Epidermal melanocyte (primary cell): Measurements from ENCODE around the gene PLPP1.
"Not testable (repeated sequence)": the region's sequence is repeated elsewhere in the genome, so short reads cannot be mapped to it uniquely, and the experiment has no call there.

ENCODE experiments used
- DNase-seq: peaks from one replicate; pipeline ENCODE4 v3.0.0; 2011; ENCODE audit warnings: low spot score; ENCODE audit not compliant: insufficient read length

Gene PLPP1

DNA sequence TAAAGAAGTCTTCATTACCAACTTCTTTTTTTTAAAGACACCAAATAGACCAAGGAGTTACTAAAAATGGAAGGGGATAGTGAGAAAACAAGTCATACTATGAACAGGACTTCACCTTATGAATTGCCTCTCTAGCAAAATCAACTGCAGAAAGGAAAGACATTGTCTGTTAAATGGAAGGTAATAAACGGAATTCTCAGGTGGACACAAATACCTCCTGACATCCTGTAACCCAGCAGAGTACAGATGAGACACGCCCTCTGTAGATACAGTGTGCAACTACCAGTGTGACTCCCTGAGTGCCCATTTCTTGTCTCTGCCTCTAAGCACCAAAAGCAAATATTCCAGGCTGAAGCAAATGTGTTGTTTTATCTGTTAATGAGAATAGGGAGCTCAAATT lies 12.2 kb upstream of the PLPP1 start:
- no peak for DNase-seq

DNA sequence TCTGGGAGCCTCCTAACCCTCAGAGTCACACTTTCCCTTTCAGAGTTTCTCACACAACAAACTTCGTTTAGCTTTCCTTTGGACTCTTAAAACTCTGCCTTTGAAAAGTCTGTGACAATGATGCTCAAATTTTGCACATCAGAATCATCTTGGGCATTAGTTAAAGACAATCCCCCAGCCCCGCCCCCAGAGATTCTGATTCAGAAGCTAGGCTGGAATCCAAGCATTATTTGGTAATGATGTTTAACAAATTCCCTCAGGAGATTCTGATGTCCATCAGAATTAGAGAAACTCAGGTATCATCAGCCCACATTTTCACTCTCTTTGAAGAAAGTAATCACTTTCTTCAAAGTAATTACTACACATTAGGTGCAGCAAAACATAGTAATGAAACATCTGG lies 9.6 kb upstream of the PLPP1 start:
- no peak for DNase-seq

DNA sequence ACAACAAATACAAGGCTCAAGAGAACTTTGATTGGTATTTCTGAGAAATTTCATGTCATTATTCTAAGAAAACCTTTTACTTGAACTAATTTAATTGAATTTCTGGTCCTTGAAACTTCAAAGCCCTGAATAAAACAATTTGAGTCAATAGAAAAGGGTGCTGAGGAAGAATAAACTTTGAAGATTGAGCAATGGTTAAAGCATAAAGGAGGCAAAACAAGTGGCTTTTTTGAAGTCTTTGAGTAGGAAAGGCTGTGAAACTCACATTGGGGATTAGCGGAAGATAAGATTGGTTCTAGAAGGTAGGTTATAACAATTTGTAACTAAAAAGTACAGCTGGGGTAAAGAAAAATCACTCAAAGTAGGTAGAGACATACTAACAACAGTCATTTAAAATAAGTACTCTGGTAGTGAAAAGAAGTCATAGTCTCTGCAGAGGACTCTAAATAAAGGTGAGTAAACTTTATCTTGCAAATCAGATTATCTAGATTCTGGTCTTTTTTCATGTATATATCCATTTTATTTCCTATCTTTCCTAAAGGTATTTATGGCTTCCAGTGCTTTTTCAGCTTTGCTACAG lies 6.4 kb upstream of the PLPP1 start:
- no peak for DNase-seq

DNA sequence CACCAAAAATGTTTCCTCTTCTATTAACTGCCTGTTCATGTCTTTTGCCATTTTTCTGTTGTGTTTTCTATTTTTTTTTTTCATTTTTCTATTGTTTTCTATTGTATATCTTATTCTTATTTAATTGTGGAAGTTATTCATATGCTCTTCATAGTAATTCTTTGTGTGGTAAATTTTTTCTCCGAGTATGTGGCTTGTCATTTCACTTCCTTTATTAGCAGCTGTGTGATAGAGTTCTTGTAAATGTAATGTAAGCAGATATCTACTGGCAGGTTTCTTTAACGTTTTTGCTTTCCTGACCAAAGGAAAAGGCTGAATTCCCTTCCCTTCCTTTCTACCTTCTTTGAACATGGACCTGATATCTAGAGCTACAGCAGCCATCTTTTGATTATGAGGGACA lies 5.8 kb upstream of the PLPP1 start:
- DNase-seq = no peak

DNA sequence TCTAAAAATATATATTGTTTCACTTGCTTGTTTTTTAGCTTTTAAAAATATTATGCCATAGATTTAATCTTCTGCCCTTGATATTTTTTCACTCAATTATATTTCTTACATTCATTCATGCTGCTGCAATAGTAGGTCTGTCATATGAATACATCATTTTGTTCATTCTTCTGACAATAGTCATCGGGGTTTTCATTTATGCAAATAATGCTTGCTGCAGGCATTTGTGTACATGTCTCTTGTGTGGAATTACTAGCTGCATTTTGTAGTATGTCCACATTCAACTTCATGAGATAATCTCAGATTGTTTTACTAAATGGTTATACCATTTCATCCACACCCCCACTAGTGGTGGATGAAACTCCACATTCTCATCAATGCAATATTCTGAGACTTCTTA lies 5.3 kb upstream of the PLPP1 start:
- no peak for DNase-seq

DNA sequence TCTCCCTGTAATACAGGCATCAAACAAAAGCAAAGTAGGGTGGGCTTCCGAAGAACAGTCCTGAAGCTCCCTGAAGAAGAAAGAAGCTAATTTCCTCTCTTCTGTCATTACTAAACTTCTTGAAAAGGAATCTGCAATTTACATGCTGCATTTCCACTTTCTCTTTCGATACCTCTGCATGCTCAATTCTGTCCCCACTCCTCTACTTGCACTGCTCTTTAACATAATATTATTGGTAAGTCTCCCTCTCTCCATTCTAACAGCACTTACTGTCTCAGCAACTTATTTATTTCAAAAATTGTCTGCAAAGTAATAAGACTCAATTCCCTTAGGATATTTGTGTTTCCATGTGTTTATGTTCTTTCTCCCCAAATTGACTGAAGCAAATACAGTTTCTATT lies 3.9 kb upstream of the PLPP1 start:
- no peak for DNase-seq

DNA sequence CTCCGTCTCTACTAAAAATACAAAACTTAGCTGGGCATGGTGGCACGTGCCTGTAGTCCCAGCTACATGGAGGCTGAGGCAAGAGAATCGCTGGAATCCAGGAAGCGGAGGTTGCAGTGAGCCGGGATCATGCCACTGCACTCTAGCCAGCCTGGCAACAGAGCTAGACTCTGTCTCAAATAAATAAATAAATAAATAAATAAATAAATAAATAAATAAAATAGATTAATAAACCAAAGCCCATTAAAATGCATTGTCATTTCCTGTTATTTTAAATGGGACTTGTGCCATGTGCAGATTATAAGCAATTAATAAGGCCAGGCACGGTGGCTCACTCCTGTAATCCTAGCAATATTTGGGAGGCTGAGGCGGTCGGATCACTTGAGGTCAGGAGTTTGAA lies 2.6 kb upstream of the PLPP1 start:
- not testable (repeated sequence) for DNase-seq

DNA sequence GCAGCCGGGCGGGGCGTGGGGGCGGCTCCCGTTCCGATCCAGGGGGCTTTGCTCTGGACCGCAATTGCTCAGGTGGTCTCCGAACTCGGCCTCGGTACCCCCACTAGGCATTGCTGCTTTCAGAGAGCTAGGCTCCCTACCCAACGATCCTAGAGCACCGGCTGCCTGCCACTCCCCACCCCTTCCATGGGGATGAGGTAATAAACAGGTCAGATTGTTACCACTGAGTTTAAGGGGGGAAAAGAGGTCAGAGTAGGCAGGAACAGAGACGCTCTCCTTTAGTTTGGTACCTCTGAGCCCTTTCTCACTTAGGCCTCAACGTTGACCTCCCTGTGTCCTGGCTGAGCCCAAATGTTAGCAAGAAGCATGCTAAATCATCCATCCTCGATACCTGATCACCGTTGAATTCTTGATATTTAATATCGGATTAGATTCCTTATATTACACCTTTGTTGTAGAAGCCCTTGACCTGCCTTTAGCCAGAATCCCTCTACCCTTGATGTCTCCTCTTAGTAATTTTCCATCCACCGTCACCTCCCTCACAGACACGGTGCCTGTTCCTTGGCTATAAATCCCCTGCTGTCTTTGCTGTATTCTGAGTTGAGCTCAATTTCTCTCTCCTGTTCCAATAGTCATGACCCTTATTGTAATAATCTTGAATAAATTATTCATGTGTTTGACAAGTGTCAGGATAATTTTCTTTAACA lies 588 bp upstream of the PLPP1 start:
- no peak for DNase-seq

DNA sequence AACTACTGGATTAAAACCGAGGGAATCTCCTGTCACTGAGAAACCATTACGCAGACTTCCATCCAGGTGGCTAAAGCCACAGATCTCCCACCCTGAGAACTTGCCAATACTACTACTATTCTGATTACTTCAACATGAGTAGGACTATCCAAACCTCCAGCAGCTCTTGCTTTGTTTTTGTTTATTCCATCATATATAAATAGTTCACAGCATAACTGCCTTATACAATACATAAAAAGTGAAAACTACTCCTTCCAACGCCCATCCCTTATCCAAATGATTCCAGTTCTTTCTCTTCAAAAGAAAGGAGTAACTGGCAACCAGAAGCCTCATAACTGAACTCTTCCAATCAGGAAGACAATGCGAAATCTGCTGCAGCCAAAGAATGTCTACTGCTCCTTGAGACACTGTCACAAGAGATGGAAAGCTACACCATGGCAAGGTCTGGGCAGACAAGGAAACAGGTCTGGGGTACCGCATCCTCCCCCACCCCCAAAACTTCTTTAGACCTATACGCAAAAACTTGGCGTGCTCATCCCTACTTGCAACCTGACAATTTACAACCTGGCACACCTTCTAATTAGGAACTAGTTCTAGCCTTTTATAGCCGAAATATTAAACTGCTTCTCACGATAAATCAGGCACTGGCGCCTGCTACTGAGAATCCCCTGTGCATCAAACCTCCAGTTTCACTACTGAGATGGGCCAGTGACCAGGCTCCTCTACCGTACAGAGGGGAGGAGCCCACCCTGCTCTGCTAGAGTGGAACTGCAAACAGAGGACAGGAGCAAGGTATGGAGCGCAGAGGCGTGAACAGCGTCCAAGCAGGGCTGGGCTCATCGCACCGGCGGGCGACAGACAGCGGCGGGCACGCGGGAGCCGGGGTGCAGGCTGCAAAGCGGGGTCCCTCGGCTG lies 986 bp downstream of the PLPP1 start:
- DNase-seq = peak; percentile 32

DNA sequence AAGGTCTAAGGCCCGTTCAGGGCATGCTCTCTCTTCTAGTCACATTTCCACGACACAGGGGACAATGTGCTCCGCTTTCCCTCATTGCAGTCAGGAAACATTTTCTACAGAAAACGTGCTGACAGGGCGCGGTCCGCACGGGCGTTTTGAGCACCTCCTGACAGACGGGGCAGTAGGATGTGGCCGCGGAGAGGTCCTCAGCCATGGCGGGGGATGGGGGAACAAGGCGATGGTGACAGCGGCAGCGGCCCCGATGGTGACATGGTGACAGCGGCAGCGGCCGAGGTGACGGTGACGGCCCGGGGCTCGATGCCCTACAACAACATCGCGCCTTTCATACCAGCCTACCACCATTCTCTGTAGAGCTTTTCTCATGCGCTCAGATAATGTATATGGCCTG lies 4.1 kb downstream of the PLPP1 start:
- DNase-seq = no peak

DNA sequence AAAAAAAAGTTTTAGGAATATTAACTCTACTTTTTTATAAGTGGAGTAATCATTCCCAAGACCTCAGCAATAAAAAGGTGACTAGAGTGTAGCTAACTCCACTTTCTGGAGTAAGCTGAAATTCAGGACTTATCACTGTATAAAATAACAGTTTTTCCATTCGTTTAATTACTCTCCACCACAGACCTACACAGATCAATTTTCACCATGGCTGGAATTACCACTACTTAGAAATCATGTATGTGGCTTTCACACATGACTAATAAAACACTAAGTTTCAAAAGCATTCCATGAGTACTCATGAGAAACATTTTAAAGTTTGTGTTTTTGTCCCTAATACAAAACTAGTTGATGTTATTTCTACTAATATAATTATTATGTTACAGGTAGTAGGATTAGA lies 9.9 kb downstream of the PLPP1 start:
- no peak for DNase-seq

DNA sequence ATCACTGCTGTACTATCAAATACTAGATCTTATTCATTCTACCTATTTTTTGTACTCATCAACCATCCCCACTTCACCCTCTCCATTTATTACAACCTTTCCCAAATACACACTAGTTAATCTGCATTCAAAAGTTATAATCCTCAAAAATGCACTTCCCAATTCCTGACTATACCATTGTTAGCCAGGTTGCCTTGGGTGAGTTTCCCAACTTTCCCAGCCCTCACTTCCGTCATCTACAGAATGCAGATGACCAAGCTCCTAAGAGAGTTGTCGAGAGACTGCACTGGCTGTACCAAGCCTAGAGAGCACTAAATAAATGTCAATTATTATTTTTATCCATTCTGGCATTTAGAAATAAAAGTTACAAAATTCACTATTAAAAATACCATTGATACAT lies 11.5 kb downstream of the PLPP1 start:
- DNase-seq = no peak

DNA sequence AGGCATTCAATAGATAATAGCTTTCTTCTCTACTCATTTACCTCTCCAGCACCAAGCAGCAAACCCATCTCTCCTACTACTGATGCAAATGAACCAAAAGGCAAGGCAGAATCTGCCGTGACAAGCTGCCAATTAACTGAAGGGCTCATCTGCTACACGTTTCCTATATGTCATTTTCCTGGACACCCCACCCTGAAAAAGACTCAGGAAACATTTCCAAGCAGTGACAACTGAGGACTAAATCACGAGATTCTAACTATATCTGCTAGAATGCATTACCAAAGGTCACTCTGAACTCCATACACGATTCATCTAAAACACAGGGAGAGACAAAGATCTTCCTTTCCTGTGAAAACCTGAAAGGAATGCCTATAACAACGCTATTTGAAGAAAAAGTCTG lies 12.9 kb downstream of the PLPP1 start:
- DNase-seq = no peak

DNA sequence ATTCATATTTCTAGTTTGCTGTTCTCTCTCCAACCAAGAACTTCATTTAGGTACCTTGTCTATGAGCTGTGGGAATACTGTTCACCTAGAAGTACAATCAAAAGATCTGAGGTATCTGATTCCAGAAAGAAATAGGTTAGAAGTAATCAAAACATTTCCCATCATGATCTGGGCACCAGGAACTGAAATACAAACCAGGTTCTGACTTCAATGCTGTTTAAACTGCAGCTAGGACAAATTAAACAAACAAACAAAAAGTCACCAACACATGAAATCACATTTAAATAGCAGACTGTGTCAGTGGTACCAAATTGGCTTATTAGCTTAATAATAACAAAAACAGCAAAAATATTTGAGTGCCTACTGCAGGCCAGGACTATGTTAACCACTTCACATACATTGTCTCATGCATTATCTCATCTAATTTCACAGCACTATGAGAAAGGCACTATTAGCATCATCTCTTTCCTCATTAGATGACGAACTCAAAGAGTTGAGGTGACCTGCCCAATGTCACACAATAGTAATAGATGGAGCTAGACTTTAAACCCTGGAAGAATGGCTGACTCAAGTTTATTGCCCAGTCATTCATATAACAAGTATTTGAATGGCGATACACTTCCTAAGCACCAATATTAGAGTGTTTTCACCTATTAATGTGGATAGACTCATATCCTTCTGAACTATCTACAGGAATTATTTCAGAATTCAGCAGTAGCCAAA lies 14.5 kb downstream of the PLPP1 start:
- no peak for DNase-seq

DNA sequence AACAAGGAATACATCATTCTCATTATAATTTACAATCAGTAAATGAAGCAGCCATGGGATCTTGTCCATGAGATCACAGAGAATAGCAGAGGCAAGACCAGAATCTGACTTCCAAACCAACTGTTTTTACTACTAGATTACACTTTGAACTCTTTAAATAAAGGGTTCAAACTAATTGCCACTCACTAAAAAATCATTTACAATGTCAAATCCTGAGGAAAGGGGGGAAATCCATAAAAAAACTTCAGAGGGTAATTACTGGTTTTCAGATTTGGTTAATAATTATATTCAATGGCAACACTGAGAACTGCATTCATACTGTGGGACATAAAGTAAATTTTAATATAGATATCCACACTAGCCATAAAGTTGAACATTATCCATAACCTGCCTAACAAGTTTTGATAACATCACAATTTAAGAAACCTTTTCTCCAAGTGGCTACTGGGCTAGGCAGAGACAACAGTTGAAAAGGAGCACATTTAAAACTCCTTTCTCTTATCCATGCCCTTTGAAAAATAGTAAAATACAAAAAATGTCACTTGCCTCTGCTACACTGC lies 15.9 kb downstream of the PLPP1 start:
- no peak for DNase-seq

DNA sequence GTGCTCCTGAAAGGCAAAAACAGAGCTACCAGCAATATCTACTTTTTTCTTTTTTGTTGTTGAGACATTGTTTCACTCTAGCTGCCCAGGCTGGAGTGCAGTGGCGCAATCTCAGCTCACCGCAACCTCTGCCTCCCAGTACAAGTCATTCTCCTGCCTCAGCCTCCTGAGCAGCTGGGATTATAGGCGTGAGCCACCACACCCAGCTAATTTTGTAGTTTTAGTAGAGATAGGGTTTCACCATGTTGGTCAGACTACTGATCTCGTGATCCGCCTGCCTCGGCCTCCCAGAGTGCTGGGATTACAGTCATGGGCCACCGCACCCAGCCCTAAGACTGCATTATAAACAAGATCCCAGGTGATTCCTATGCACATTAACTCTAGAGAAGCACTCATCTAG lies 17.0 kb downstream of the PLPP1 start:
- no peak for DNase-seq

DNA sequence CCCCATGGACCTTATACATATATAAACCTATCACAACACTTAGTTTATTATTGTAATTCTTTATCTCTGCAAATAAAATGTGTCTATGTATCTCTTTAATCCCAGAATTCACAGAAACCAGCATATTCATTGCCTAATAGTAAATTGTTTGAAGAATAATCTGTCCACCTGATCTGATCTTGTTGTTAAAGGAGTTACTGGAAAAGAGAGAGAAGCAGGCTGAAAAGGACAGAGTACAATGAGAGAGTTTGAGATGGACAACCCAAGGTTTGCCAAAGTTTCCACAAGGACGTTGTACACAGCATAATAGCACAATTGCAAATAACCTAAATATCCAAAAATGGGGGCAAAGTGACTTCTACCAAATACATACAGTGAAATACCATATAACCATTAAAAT lies 23.8 kb downstream of the PLPP1 start:
- DNase-seq = no peak

DNA sequence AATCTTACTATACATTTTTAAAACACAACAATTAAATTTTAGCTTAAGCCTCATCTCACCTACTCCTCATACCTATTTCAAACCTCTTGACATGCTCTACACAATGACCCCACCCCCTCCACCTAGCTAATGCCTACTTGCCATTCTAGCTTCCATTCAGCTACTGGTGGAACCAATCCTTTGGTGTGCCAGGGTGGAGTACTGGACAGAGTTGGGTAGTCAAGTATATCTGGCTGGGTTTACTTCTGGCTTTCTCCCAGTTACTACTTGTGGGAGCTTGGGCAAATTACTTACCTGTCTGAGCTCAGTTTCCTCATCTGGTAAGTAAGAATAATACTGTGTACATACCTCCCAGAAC lies 24.3 kb downstream of the PLPP1 start:
- no peak for DNase-seq

DNA sequence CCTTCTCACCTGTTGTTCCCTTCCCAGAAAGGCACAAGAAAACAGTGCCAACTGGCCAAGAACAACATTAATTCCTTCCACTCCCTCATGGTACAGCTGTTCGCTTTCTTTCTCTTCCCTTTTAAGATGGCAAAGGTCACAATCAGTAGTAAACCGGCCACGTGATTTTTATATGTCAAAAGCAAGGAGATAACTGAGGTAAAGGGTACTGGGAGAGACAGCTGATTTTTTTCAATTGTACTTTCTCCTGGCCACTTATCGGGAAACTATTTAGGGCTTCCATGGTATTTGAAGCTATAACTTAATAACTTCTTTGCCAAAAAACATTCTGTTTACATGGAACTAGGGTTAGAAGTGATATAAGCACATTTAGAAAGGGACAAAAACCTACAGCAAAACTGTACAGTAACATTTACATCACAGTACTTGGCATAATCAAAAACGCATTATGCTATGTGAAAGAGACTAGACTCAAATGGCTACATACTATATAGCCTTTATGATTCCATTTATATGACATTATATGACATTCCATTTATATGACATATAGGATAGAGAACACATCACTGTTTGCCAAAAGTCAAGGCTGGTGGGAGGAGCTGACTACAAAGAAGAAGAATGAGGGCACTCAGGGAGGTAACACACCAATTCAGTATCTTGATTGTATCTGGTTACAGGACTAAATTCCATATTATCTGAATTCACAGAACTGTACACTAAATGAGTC lies 24.8 kb downstream of the PLPP1 start:
- DNase-seq = no peak

DNA sequence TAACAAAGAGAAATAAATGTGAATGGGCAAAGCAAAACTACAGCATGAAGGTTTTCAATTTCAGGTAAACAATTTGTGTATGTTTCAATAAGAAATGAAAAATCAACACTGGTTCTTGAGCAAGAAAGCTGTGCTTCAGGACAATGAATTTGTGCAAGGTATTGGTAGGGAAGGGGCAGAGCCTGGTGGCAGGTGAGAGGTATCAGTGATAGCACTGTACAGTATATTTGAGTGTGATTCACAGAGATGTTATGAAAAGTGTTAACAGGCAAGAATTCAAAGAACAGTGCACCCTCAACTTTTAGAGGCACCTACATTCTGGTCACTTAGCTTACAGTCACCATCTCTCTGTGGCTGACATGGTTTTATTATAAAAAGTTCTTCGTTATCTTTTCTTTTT lies 25.7 kb downstream of the PLPP1 start:
- no peak for DNase-seq

DNA sequence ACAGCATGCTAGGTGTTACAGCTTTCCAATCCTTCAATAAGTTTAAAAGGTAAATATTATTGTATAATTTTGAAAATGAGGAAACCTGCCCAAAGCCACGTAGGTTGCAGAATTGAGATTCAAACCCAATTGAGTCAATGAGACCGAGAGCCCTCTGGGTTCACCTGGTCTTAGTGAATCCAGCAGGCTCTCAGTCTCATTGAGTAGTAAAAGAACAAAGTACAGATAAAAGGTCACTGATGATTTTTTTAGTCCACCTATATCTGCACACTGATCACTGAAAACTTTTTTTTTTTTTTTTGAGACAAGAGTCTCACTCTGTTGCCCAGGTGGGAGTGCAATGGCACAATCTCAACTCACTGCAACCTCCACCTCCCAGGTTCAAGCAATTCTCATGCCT lies 27.2 kb downstream of the PLPP1 start:
- no peak for DNase-seq
